Keratinocyte (primary cell): ENCODE results near the gene MAP4. TPM values are rescaled to one million over a fixed set of nuclear protein-coding genes. Genes with fewer than 3 reads are reported as not detected.

Experiments used
- DNase-seq: peaks from one replicate; pipeline ENCODE4 v3.0.0-alpha.2; 2011; ENCODE audit warnings: low read depth, missing footprints, low spot score
- FAIRE-seq: peaks from 2 replicates; lab custom pipeline; 2011; peaks lifted over from hg19 to GRCh38; lab: Jason Lieb, UNC
- H2AFZ ChIP-seq: 2 replicates; pipeline ENCODE4 v1.6.0; 2012; ENCODE audit warnings: low read length, control low read depth, inconsistent platforms; ENCODE audit not compliant: control insufficient read depth
- H3K27ac ChIP-seq: 2 replicates; pipeline ENCODE4 v1.5.1; 2011; ENCODE audit warnings: low read length; ENCODE audit not compliant: control insufficient read depth, insufficient read depth
- H3K27me3 ChIP-seq: 3 replicates; pipeline ENCODE4 v1.6.0; 2011; ENCODE audit warnings: low read length; ENCODE audit not compliant: control insufficient read depth, insufficient read depth; ENCODE audit errors: extremely low read depth
- H3K36me3 ChIP-seq, 2 experiments: 2 replicates in 1 of 2; 3 replicates in 1 of 2; pipeline ENCODE4 v1.5.1; 2011; ENCODE audit warnings: low read length in 2 of 2, mild to moderate bottlenecking in 1 of 2; ENCODE audit not compliant: control insufficient read depth in 2 of 2, insufficient read depth in 2 of 2; ENCODE audit errors: extremely low read depth in 1 of 2
- H3K4me1 ChIP-seq: 3 replicates; pipeline ENCODE4 v1.5.1; 2011; ENCODE audit warnings: low read length; ENCODE audit not compliant: control insufficient read depth, insufficient read depth; ENCODE audit errors: extremely low read depth
- H3K4me2 ChIP-seq: 3 replicates; pipeline ENCODE4 v1.6.0; 2011; ENCODE audit warnings: low read depth, low read length; ENCODE audit not compliant: control insufficient read depth, insufficient read depth; ENCODE audit errors: extremely low read depth
- H3K4me3 ChIP-seq, 3 experiments: fragments of 200-600 bp in 1 of 3; sonication (generic) in 1 of 3; 2 replicates in 2 of 3; 3 replicates in 1 of 3; pipeline ENCODE4 v1.5.1; 2011 to 2016; ENCODE audit warnings: low read length in 3 of 3, mild to moderate bottlenecking in 3 of 3, control low read depth in 2 of 3, inconsistent platforms in 1 of 3, low read depth in 1 of 3, mixed read lengths in 1 of 3, mixed run types in 1 of 3, moderate library complexity in 1 of 3; ENCODE audit not compliant: control insufficient read depth in 2 of 3, insufficient read depth in 2 of 3; ENCODE audit errors: extremely low read depth in 1 of 3
- H3K79me2 ChIP-seq: 2 replicates; pipeline ENCODE4 v1.6.0; 2012; ENCODE audit warnings: low read length; ENCODE audit not compliant: control insufficient read depth, insufficient read depth
- H3K9ac ChIP-seq: 3 replicates; pipeline ENCODE4 v1.6.0; 2011; ENCODE audit warnings: low read length; ENCODE audit not compliant: control insufficient read depth, insufficient read depth; ENCODE audit errors: extremely low read depth
- H3K9me1 ChIP-seq: 3 replicates; pipeline ENCODE4 v1.6.0; 2011; ENCODE audit warnings: low read length; ENCODE audit not compliant: control insufficient read depth, insufficient read depth; ENCODE audit errors: extremely low read depth
- H3K9me3 ChIP-seq: 2 replicates; pipeline ENCODE4 v1.5.1; 2012; ENCODE audit warnings: low read depth, low read length; ENCODE audit not compliant: control insufficient read depth
- H4K20me1 ChIP-seq: 3 replicates; pipeline ENCODE4 v1.6.0; 2011; ENCODE audit warnings: low read length; ENCODE audit not compliant: control insufficient read depth, insufficient read depth; ENCODE audit errors: extremely low read depth
- EZH2 ChIP-seq: IDR thresholded peaks from one replicate; pipeline ENCODE4 v1.6.1; 2012; ENCODE audit warnings: inconsistent platforms, mild to moderate bottlenecking, low read length, moderate library complexity
- dilution Hi-C: fragments of 300-500 bp; cut with MboI; formaldehyde crosslinking; loops from one replicate; pipeline ENCODE4 v1.7.0; 2020; ENCODE audit warnings: low sequenced_read_pairs; ENCODE audit not compliant: extremely low pct_ligation_motif_present
- polyA plus RNA-seq, 5 experiments: library from polyadenylated mRNA; depleted of rRNA in 3 of 5; stranded (reverse) in 3 of 5; stranded (forward) in 1 of 5; unstranded in 1 of 5; fragments of >200 nt; gene quantifications; 1 replicate in 1 of 5; 2 replicates in 3 of 5; 3 replicates in 1 of 5; pipeline versions ENCODE4 v1.2.1 to v1.2.3, GENCODE V29; 2011 to 2012; ENCODE audit warnings: missing spikeins in 2 of 5, low read depth in 1 of 5, low replicate concordance in 1 of 5
- TF ChIP-seq, protein P1 (sequence below), 3 experiments: IDR thresholded peaks in 1 of 3; conservative IDR thresholded peaks in 1 of 3; optimal IDR thresholded peaks in 1 of 3; 2 replicates in 2 of 3; 3 replicates in 1 of 3; pipeline versions ENCODE3 to v1.5.1; 2011; ENCODE audit warnings: low read length in 3 of 3, mild to moderate bottlenecking in 3 of 3, moderate library complexity in 2 of 3, control low read depth in 1 of 3, inconsistent platforms in 1 of 3; ENCODE audit not compliant: insufficient read depth in 2 of 3; ENCODE audit errors: extremely low read depth in 1 of 3

MAP4 gene
- polyA plus RNA-seq, 1 donor (not counting 4 experiments of a cell fraction or from before 2014, with no cell fraction given): 110 TPM

DNA sequence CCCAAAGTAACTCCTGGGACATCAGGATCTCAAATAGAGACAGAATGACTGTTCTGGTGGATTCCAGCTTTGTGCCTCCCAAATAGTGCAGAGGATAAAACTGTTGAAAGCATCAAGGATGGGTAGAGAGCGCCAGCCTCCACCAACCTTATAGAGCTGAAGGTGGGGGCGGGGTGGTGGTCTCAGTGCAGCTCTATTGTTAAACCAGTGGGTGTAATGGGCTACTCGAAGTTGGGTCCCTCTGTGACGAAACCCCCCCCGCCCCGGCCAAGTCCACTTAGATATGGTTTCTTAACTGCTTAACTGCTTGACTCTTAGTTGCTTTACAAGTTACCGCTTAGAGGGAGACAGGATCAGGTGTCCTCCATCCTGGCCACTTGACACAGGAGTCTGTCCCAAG lies 190.6 kb downstream of the MAP4 start:
- peak overlapping the region; percentile 93 to 99 (median 97) for H3K4me3 ChIP-seq
- no peaks in the 10 kb centered on the region for H3K9me3 ChIP-seq
- peaks cover 13% of the 10 kb centered on the region for H3K4me1 ChIP-seq
- no peak overlapping the region for H2AFZ ChIP-seq
- H3K4me2 ChIP-seq: peak overlapping the region; percentile 98
- TF ChIP-seq, protein P1, sequence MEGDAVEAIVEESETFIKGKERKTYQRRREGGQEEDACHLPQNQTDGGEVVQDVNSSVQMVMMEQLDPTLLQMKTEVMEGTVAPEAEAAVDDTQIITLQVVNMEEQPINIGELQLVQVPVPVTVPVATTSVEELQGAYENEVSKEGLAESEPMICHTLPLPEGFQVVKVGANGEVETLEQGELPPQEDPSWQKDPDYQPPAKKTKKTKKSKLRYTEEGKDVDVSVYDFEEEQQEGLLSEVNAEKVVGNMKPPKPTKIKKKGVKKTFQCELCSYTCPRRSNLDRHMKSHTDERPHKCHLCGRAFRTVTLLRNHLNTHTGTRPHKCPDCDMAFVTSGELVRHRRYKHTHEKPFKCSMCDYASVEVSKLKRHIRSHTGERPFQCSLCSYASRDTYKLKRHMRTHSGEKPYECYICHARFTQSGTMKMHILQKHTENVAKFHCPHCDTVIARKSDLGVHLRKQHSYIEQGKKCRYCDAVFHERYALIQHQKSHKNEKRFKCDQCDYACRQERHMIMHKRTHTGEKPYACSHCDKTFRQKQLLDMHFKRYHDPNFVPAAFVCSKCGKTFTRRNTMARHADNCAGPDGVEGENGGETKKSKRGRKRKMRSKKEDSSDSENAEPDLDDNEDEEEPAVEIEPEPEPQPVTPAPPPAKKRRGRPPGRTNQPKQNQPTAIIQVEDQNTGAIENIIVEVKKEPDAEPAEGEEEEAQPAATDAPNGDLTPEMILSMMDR (optimal IDR thresholded peaks at IDR 0.05 in 1 of 3, IDR thresholded peaks at IDR 0.05 in 1 of 3, conservative IDR thresholded peaks at IDR 0.05 in 1 of 3; ENCODE audit: extremely low read depth in 1 of 3, insufficient read depth in 2 of 3, low read length in 3 of 3): no peak
- no peak for TF ChIP-seq EZH2
- H3K27ac ChIP-seq: peak overlapping the region; percentile 88
- FAIRE-seq: no peak
- H4K20me1 ChIP-seq: no peaks in the 10 kb centered on the region
- peak overlapping the region; percentile 98 for H3K9ac ChIP-seq
- no peaks in the 10 kb centered on the region for H3K9me1 ChIP-seq
- peaks cover 19 to 22% of the 10 kb centered on the region in 2 experiments for H3K36me3 ChIP-seq
- dilution Hi-C loops: no loop called here
- DNase-seq: no peak
- no peaks in the 10 kb centered on the region for H3K27me3 ChIP-seq
- peaks cover 38% of the 10 kb centered on the region for H3K79me2 ChIP-seq

DNA sequence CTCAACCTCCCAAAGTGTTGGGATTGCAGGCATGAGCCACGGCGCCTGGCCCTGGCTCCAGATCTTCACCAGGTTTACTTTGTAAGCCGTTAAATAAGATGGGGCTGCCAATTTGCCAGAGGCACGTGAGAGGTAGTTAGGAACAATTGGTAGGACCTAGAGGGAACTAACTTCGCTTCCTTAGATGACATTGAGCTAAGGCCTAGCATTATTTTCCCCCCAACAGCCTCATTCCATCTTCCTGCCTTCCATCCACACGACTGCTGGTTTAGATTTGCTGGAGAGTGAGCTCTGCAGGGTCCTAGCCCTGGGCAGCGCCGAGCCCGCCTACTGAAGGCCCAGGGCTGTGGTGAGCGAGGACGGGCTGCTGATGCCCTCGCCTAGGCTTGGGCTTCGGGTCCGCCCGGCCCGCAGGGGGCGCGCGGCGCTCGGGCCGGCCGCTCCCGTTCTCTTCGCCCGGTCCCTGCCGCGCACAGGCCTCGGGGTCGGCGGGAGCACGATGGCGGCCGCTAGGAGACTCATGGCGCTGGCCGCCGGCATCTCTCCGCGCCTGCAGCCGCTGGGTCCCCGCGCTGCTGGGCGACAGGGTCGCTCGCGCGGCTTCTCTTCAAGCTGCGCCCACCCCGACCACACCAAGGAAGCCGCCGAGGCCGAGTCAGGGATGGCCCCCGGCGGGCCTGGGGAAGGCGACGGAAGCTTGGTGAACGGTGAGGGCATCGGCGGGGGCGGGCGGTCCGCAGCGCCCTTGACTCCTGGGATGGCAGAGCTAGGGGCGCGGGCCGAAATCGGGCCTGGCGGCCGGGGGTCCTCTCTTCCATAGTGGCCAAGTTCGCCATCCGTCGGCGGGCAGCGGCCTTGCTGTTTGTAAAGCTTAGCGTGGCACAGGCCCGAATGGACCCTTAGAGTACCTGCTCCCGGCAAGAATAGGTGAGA lies 191.4 kb downstream of the MAP4 start:
- H3K9me3 ChIP-seq: no peaks in the 10 kb centered on the region
- no peaks in the 10 kb centered on the region for H4K20me1 ChIP-seq
- no peaks in the 10 kb centered on the region for H3K27me3 ChIP-seq
- peak overlapping the region; percentile 88 for H3K27ac ChIP-seq
- H3K4me3 ChIP-seq: peak overlapping the region; percentile 93 to 99 (median 97)
- H3K4me2 ChIP-seq: peak overlapping the region; percentile 98
- peaks cover 13% of the 10 kb centered on the region for H3K4me1 ChIP-seq
- dilution Hi-C loops: no loop called here
- H3K79me2 ChIP-seq: peaks cover 38% of the 10 kb centered on the region
- TF ChIP-seq, protein P1 (optimal IDR thresholded peaks at IDR 0.05 in 1 of 3, IDR thresholded peaks at IDR 0.05 in 1 of 3, conservative IDR thresholded peaks at IDR 0.05 in 1 of 3; ENCODE audit: extremely low read depth in 1 of 3, insufficient read depth in 2 of 3, low read length in 3 of 3): peak; percentile 63 to 90 (median 65)
- TF ChIP-seq EZH2: no peak
- peak; percentile 33 for DNase-seq
- no peaks in the 10 kb centered on the region for H3K9me1 ChIP-seq
- peaks cover 20 to 21% of the 10 kb centered on the region in 2 experiments for H3K36me3 ChIP-seq
- H2AFZ ChIP-seq: peak overlapping the region; percentile 97
- FAIRE-seq: peak; percentile 5
- H3K9ac ChIP-seq: peak overlapping the region; percentile 98
